ENCODE results near the gene PLEKHM3. TPM values are rescaled to one million over a fixed set of nuclear protein-coding genes. Genes with fewer than 3 reads are reported as not detected.

PLEKHM3 gene
- total and polyA plus RNA-seq, 2 of the 13 experiments (the other 11 are each of a cell fraction or from before 2014, with no cell fraction given): 4.5 to 4.7 TPM

DNA sequence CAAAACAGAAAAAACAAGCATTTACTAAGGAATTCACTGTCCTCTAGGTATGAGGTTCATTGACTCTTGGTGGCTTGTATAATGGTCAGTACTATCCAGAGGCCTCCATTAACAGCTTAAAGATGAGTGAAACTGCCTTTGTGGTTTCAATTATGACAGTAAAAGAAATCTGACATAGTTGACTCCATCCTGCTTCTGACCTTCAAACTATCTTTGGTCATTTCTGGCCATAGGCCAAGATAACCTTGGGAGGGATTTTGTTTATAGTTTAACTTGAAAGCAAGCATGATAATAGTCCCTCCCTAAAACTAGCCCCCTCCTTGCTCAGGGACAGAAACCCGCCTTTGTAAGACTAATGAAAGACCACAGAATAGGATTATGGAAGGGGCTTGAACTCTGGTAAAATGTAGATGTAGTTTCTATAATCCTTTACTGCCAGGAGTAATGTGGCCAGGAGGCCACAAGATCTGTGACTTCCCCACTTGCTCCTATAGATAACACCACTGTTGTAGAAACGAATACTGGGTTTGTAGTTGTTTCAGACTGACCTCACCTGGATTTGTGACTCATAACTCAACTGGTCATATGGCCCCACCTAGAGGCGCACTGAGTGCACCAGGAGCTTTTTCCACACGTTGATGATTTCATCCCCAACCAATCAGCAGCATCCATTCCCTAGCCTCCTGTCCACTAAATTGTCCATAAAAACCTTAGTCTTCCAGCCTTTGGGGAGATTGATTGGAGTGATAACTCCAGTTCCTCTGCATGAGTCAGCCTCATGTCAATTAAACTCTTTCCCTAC is 8.6 kb upstream of the PLEKHM3 start (continued):
- TF ChIP-seq, protein P1, sequence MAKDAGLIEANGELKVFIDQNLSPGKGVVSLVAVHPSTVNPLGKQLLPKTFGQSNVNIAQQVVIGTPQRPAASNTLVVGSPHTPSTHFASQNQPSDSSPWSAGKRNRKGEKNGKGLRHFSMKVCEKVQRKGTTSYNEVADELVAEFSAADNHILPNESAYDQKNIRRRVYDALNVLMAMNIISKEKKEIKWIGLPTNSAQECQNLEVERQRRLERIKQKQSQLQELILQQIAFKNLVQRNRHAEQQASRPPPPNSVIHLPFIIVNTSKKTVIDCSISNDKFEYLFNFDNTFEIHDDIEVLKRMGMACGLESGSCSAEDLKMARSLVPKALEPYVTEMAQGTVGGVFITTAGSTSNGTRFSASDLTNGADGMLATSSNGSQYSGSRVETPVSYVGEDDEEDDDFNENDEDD (CRISPR knock-in tag; IDR thresholded peaks at IDR 0.05; ENCODE audit: borderline replicate concordance): no peak; the same call in 1 of the 2 replicates
- TF ChIP-seq ZNF274 (CRISPR knock-in tag; IDR thresholded peaks at IDR 0.05) (no peak), SP1 (IDR thresholded peaks at IDR 0.05) (no peak), SP1 (CRISPR knock-in tag; IDR thresholded peaks at IDR 0.05) (no peak), CHD4 (IDR thresholded peaks at IDR 0.05; ENCODE audit: borderline replicate concordance, low read length) (peak; percentile 34; the same call in 1 of the 2 replicates), ZFP37 (CRISPR knock-in tag; IDR thresholded peaks at IDR 0.05; ENCODE audit: borderline replicate concordance) (no peak), ZNF879 (CRISPR knock-in tag; IDR thresholded peaks at IDR 0.05) (no peak), PAF1 (CRISPR knock-in tag; IDR thresholded peaks at IDR 0.05) (no peak), ZNF746 (CRISPR knock-in tag; IDR thresholded peaks at IDR 0.05) (no peak), YEATS2 (CRISPR knock-in tag; IDR thresholded peaks at IDR 0.05; ENCODE audit: borderline replicate concordance) (no peak), NCOR1 (IDR thresholded peaks at IDR 0.05; ENCODE audit: borderline replicate concordance, low read length) (peak; percentile 43; the same call in 1 of the 2 replicates), YY1 (IDR thresholded peaks at IDR 0.05; ENCODE audit: insufficient read depth, insufficient replicate concordance, low read depth, low read length) (no peak), CBX1 (IDR thresholded peaks at IDR 0.05; ENCODE audit: low read depth) (no peak), MEIS2 (CRISPR knock-in tag; IDR thresholded peaks at IDR 0.05) (no peak), LCORL (IDR thresholded peaks at IDR 0.05) (peak; percentile 62; the same call in 1 of the 2 replicates), LCORL (CRISPR knock-in tag; IDR thresholded peaks at IDR 0.05) (peak; percentile 62), RFX1 (IDR thresholded peaks at IDR 0.05) (no peak; the same call in 1 of the 2 replicates), GATAD1 (CRISPR knock-in tag; IDR thresholded peaks at IDR 0.05) (peak; percentile 73)
- TF ChIP-seq, protein P2, sequence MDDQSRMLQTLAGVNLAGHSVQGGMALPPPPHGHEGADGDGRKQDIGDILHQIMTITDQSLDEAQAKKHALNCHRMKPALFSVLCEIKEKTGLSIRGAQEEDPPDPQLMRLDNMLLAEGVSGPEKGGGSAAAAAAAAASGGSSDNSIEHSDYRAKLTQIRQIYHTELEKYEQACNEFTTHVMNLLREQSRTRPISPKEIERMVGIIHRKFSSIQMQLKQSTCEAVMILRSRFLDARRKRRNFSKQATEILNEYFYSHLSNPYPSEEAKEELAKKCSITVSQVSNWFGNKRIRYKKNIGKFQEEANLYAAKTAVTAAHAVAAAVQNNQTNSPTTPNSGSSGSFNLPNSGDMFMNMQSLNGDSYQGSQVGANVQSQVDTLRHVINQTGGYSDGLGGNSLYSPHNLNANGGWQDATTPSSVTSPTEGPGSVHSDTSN (CRISPR knock-in tag; IDR thresholded peaks at IDR 0.05; ENCODE audit: borderline replicate concordance): no peak
- TF ChIP-seq, protein P3, sequence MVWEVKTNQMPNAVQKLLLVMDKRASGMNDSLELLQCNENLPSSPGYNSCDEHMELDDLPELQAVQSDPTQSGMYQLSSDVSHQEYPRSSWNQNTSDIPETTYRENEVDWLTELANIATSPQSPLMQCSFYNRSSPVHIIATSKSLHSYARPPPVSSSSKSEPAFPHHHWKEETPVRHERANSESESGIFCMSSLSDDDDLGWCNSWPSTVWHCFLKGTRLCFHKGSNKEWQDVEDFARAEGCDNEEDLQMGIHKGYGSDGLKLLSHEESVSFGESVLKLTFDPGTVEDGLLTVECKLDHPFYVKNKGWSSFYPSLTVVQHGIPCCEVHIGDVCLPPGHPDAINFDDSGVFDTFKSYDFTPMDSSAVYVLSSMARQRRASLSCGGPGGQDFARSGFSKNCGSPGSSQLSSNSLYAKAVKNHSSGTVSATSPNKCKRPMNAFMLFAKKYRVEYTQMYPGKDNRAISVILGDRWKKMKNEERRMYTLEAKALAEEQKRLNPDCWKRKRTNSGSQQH (CRISPR knock-in tag; IDR thresholded peaks at IDR 0.05; ENCODE audit: low read depth): peak; percentile 66; the same call in 1 of the 2 replicates
- TF ChIP-seq, protein P4, sequence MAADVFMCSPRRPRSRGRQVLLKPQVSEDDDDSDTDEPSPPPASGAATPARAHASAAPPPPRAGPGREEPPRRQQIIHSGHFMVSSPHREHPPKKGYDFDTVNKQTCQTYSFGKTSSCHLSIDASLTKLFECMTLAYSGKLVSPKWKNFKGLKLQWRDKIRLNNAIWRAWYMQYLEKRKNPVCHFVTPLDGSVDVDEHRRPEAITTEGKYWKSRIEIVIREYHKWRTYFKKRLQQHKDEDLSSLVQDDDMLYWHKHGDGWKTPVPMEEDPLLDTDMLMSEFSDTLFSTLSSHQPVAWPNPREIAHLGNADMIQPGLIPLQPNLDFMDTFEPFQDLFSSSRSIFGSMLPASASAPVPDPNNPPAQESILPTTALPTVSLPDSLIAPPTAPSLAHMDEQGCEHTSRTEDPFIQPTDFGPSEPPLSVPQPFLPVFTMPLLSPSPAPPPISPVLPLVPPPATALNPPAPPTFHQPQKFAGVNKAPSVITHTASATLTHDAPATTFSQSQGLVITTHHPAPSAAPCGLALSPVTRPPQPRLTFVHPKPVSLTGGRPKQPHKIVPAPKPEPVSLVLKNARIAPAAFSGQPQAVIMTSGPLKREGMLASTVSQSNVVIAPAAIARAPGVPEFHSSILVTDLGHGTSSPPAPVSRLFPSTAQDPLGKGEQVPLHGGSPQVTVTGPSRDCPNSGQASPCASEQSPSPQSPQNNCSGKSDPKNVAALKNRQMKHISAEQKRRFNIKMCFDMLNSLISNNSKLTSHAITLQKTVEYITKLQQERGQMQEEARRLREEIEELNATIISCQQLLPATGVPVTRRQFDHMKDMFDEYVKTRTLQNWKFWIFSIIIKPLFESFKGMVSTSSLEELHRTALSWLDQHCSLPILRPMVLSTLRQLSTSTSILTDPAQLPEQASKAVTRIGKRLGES (CRISPR knock-in tag; IDR thresholded peaks at IDR 0.05; ENCODE audit: borderline replicate concordance): no peak
- TF ChIP-seq, protein P5, sequence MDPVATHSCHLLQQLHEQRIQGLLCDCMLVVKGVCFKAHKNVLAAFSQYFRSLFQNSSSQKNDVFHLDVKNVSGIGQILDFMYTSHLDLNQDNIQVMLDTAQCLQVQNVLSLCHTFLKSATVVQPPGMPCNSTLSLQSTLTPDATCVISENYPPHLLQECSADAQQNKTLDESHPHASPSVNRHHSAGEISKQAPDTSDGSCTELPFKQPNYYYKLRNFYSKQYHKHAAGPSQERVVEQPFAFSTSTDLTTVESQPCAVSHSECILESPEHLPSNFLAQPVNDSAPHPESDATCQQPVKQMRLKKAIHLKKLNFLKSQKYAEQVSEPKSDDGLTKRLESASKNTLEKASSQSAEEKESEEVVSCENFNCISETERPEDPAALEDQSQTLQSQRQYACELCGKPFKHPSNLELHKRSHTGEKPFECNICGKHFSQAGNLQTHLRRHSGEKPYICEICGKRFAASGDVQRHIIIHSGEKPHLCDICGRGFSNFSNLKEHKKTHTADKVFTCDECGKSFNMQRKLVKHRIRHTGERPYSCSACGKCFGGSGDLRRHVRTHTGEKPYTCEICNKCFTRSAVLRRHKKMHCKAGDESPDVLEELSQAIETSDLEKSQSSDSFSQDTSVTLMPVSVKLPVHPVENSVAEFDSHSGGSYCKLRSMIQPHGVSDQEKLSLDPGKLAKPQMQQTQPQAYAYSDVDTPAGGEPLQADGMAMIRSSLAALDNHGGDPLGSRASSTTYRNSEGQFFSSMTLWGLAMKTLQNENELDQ (CRISPR knock-in tag; IDR thresholded peaks at IDR 0.05; ENCODE audit: borderline replicate concordance): no peak

Measured in HepG2 (cell line).